ENCODE data around the gene DCUN1D3.
A peak's percentile ranks its signal among the peaks of the same experiment; 100 is the strongest.

- TF ChIP-seq CTCF (conservative IDR thresholded peaks at IDR 0.05 in 1 of 2, IDR thresholded peaks at IDR 0.05 in 1 of 2; ENCODE audit: low read depth in 1 of 2, low read length in 2 of 2), result peak; percentile 64 to 65
- TF ChIP-seq EZH2 (IDR thresholded peaks at IDR 0.05; ENCODE audit: low read length, missing control alignments), result no peak
Observed at GRCh38 chr16:20806168-20807050, 93.7 kb downstream of the DCUN1D3 start, which contains the start of the genes ERI2 and REXO5.

Data from fibroblast of lung (primary cell).